HS-27A (cell line): ENCODE results near the gene NR0B1.

ENCODE experiments used
- DNase-seq: peaks from one replicate; pipeline ENCODE4 v3.0.0-alpha.2; 2012; ENCODE audit warnings: low read depth, missing footprints

The NR0B1 gene, protein sequence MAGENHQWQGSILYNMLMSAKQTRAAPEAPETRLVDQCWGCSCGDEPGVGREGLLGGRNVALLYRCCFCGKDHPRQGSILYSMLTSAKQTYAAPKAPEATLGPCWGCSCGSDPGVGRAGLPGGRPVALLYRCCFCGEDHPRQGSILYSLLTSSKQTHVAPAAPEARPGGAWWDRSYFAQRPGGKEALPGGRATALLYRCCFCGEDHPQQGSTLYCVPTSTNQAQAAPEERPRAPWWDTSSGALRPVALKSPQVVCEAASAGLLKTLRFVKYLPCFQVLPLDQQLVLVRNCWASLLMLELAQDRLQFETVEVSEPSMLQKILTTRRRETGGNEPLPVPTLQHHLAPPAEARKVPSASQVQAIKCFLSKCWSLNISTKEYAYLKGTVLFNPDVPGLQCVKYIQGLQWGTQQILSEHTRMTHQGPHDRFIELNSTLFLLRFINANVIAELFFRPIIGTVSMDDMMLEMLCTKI

DNA sequence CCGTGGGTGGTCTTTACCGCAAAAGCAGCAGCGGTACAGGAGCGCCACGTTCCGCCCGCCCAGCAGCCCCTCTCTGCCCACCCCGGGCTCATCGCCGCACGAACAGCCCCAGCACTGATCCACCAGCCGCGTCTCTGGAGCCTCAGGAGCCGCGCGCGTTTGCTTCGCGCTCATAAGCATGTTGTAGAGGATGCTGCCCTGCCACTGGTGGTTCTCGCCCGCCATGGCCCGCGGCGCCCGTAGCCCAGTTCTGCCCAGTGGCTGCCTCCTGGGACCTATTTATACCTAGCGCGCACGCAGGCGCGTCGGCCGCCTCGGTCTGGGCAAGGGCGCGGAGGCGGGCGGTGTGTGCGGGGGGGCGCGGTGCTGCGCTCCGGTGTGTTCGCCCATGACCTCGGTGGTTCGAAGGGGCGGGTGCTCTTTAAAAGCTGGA, at the start of gene NR0B1:
Gene NR0B1, minus strand, starts transcription at position 252 of the 433 bp plus-strand sequence. Its CDS starts 27 bp downstream, at position 225.
- no peak for DNase-seq

DNA sequence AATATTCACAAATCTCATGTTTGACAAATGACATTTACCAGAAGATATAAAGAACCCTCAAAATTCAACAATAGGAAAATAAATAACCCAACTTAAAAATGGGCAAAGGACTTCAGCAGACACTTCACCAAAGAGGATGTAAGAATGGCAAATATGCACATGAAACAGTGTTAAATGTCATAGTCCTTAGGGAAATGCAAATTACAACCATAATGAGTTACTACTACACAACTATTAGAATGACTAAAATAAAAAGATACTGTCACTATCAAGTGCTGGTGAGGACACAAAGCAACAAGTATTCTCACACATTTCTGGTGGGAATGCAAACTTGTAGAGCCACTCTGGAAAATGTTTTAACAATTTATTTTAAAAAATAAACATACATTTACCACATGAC, 40.8 kb upstream of the NR0B1 start:
- DNase-seq: no peak

DNA sequence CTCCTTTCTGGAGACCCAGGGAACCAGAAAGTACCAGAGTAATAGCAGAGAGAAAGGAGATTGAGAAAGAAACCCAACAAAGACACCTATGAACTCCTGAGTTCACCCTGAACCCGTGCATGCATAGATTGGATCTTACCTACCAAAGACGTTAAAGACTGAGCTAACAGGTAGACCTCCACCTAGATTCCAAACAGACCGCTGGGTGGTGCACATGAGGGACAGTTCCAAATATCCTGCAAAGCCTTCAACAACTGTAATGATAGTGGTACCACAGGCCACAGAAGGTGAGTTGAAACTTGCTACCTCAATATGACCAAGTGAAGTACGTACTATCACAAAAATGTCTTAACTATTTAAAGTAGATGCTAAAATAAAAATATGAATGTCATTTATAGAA, 34.0 kb upstream of the NR0B1 start:
- no peak for DNase-seq

DNA sequence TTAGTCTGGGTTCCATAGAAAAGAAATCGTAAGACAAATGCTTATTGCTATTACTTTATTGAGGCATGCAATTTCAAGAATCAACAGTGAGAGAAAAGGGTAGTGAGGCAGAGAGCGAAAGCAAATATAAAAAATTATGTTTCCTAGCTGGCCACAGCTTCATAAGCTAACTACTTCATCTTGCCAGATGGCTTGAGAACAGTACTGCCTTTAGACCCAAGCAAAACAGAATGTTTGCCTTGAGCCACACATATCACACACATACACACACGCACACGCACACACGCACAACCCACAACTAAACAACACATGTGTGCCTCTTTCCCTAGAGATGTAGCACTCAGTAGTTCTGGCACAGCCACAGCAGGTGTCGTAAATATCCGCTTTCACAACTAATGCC, 31.6 kb upstream of the NR0B1 start:
- no peak for DNase-seq

DNA sequence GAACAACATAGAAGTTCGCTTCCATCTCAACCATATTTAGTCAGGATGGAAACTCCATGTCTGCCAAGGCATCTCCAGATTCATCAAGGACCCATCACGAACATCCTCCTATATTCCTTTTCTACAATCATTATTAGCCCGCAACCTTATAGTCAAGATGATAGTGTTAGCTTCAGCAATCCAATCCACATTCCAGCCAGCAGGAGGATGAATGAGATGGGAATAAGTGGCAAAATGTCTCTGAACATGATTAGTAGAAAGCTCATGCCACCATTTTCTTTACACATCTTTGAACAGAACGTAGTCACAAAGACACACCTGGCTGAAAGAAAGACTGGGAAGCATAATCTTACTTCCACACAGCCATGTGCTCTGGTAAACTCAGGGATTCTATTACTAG, 18.6 kb upstream of the NR0B1 start:
- DNase-seq: no peak

DNA sequence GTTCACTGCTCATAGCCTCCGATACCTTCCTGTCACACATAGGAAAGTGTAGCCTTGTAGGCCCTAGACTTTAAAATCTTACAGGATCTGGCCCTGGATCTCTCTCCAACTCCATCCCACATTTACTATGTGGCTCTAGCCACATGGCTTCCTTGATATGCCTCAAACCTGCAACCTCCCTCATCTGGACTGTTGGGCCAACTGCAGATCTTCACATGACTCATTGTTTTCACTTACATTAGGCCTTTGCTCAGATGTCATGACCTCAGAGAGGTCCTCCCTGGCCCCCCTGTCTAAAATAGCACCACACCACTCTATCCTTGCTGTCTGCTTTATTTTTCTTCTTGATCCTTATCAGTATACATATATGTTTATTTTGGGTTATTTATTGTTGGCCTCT, 8.1 kb upstream of the NR0B1 start:
- DNase-seq: no peak

DNA sequence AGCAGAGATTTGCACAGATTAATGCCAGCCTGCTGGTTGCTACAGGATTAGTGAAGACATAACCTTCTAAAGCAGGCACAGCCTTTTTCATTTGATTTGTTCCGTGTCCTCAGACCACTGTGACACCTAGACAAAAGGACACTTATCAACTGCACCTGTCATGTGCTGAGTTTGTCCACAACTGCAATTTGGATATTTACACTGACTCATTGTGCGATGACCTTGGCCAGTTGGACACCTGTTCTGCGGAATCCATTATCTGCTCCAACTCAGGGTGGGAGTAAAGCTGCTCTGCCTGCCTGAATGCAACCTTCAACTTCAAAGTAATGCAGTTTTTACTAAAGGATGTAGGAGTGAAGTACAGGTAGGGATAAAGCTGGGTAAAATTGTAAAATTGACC, 4.1 kb upstream of the NR0B1 start:
- no peak for DNase-seq

DNA sequence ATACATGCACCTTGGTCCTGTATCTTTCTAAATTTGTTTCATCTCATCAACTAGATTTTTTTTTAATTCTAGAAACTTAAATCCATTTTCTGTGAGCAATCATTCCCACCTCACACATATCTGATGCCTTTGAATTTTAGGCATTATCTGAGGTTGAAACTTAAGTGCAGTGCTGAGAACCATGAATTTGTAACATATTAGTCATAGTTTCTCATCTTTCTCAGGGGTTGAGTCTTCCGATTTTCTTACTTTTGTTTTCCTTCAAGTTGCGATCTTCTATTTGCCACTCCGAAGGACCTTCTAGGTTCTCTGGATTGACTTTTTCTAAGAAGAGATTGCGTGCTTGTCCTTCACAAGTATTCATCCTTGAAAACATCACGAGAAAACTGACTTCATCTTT, 3.7 kb upstream of the NR0B1 start:
- DNase-seq: no peak

DNA sequence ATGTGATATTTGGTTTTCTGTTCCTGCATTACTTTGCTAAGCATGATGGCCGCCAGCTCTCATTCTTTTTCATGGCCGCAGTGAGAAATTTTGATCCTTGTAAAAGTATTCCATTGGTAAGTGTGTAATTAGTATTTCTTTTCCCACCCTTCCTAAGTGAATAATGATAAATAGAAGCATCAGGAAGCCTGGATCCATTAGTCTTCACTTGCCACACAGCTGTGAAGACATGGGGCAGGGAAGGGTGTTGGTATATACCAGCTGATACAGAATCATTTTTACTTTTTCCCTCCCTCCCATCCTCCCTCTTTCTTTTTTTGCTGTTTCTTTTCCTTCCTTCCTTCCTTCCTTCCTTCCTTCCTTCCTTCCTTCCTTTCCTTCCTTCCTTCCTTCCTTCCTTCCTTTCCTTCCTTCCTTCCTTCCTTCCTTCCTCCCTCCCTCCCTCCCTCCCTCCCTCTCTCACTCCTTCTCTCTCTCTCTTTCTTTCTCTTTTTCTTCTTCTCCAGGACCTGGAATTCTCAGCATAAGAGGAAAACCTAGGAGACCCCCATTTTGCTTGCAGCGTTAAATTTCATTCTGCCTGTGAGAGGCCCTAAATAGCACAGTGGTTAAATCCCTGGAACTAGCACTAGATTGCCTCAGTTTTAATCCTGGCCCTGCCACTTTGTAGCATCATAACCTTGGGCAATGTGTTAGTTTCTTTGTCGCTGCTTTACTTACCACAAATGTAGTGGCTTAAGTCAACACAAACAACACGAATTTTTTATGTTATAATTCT, 1.4 kb upstream of the NR0B1 start:
- no peak for DNase-seq

DNA sequence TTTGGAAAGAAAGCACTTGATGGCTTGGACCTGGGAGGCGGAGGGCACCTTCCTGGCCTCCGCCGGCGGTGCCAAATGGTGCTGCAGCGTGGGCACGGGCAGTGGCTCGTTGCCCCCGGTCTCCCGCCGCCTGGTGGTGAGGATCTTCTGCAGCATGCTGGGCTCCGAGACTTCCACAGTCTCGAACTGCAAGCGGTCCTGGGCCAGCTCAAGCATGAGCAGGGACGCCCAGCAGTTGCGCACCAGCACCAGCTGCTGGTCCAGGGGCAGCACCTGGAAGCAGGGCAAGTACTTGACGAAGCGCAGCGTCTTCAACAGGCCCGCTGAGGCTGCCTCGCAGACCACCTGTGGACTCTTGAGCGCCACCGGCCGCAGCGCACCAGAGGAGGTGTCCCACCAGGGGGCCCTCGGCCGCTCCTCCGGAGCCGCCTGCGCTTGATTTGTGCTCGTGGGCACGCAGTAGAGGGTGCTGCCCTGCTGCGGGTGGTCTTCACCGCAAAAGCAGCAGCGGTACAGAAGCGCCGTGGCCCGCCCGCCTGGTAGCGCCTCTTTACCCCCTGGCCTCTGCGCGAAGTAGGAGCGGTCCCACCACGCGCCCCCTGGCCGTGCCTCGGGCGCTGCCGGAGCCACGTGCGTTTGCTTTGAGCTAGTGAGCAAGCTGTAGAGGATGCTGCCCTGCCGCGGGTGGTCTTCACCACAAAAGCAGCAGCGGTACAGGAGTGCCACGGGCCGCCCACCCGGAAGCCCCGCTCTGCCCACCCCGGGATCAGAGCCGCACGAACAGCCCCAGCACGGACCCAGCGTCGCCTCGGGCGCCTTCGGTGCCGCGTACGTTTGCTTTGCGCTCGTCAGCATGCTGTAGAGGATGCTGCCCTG, 689 bp downstream of the NR0B1 start:
- DNase-seq: no peak

DNA sequence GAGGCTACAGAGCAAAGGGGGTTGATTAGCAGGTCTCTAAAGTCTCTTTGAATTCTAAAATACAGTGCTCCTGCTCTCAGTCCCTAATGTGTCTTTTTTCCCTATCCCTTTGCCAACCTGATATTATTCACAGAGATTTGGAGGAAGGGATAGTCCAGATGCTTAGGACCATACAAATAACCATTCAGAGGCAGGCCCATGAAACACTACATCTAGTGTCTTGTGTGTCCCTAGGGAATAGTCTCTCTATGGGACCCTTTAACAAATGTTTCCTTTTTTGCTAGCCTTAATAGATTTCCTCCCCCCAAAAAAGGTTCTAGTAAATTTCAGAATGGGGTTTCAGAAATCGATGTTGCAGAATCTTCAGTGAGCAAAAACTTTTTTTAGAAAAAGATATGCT, 1.7 kb downstream of the NR0B1 start:
- DNase-seq: no peak

DNA sequence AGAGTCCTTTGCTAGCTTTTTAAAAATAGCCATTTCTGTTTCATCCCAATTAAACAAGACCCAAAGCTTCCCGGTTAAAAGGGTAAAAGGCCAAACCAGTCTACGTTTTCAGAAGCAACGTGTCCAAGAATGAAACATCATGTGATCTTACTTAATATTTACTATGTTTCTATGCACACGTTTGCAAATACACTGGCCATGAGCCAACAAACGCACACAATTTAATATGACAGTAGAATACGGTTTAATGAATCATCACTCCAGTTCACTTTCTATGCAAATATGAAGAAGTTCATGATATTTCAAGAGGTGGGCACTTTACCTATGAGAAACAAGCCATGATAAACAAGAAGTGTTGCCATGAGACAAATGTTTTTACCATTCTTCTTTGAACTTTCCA, 4.3 kb downstream of the NR0B1 start:
- no peak for DNase-seq

DNA sequence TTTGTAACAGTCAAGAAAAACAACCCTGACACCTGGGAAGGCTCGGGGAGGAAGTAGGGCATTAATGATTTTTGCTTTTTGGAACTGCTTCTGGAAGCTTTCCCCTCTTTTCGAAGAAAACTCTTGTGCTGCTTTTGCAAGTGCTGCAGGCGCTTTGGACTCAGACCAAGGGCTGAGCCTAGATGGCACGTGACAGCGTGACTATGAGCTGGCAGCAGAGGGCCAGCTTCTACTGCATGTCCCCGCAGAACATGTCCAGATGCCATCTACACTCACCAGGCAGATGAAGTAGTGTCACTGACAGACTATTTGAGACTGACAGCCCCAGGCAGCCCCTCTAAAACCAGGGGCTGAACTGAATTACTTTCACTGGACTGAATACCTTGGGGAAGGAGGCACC, 6.2 kb downstream of the NR0B1 start:
- no peak for DNase-seq

DNA sequence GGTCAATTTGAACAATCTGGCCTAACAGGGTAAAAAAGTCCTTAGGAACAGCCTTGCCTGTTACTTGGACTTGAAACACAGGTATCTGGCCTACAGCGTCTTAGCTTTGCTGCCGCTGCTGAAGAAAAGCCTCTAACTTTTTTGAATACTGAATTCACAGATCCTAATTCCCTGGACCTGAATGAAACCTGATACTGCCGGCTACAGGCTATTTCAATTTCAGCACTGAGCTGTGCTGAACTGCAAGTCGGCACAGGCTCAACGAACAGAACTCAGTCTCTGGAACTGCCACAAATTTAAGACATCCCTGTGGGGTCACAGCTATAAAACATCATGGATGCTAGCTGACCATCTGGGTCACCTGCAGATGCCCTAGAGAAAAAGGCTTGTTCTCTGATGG, 7.2 kb downstream of the NR0B1 start:
- DNase-seq: no peak

DNA sequence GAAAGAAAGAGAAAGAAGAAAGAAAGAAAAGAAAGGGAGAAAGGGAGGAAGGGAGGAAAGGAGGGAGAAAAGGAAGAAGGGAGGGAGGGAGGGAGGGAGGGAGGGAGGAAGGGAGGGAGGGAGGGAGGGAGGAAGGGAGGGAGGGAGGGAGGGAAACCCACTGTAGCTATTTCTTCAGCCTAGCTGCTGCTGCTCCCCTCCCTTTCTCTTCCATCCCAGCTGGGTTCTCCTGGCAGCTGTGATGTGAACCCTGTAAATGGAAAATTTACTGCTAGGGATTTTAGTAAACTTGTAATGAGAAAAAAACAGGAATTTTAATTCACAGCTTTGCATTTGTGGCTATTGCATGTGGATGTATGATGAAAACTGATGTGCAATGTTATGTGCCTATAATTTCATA, 8.0 kb downstream of the NR0B1 start:
- DNase-seq: no peak

DNA sequence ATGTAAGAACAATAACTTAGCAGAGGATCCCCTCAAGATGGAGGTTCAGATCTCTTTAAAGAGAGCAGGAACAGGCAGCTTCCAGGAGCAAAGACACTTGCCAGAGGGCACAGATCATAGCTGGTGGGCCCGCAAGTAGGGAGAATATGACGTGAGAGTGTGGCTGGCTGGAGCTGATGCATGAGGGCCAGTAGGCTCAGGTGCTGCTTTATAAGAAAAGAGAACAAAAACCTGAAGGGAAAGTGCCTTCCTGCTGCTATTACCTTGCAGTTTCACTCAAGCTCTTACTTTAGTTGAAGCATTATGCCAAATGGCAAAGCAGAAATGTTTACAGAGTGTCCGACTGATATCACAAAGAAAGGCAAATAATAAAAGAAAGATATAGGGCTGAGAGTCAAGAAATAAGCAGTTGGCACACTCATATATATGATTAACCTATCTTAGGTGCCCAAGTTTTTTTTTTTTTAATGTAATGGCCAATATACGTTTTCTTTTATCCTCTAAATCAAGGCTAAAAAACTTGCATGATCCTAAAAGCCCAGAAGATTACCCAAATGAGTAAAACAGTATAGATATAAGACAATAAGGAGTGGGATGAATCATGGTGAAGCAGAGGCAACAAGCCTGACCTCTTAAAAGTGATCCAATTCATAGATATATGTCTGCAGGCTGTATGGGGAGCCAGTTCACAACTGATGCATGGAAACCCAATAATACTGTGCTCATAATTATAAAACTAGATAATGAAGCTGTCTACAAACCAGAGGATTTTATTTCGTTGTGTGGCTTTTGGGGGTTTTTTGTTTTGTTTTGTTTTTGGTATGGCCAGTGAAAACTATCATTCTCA, 12.6 kb downstream of the NR0B1 start:
- no peak for DNase-seq

DNA sequence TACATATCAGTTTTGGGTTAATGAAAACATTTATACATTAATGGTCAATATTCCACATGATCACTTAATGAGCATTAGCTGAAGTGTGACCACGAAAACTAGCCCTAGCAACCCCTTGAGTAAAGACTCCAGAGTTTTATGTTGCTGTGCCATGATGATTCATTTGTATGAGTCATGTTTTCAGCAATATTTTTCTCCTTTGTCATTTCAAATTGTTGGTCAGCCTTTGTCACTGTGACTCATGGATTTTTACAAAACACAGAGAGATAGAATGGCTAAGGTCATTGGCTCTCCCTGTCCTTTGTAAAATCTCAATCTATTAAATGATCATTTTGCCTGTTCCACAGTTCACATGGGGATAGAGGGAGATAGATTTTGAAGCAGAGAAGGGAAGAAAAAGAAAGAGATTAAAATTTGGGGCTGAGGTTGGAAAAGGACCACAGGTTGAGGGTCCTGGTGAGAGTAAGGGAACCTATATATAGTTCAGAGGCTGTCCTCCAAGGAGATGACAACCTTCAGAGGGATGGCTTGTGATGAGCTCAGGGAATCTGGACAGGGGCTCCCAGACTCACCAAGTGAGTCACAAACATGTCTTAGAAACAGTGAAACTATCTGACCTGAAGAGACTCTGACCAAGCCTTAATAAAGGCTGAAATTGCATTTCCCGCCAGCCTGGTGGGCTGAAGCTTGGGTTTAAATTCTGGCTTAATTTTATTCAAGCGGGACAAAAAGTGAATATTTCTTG, 25.6 kb downstream of the NR0B1 start:
- DNase-seq: peak; percentile 39

DNA sequence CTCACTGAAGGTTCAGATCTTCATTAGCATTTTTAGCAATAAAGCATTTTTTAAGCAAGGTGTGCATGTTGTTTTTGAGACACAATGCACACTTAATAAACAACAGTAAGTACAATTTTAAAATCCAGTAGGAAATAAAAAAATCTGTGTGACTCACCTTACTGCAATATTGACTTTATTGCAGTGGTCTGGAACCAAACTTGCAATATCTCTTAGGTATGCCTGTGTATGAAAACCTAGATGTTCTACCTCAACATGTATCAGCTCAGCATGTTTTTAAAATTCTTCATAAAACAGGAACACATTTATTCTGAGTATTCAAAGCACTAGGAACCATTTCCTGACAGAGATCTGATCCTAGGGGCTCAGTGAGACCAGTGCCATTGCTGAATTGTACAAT, 26.7 kb downstream of the NR0B1 start:
- DNase-seq: no peak

DNA sequence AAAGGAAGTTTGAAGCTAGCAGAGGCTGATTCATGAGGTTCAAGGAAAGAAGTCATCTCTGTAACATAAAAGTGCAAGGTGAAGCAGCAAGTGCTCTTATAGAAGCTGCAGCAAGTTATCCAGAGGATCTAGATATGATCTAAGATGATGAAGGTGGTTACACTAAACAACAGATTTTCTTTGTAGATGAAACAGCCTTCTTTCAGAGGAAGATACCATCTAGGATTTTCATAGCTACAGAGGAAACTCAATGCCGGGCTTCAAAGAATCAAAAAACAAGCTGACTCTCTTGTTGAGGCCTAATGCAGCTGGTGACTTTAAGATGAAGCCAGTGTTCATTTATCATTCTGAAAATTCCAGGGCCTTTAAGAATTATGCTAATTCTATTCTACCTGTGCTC, 28.8 kb downstream of the NR0B1 start:
- no peak for DNase-seq

DNA sequence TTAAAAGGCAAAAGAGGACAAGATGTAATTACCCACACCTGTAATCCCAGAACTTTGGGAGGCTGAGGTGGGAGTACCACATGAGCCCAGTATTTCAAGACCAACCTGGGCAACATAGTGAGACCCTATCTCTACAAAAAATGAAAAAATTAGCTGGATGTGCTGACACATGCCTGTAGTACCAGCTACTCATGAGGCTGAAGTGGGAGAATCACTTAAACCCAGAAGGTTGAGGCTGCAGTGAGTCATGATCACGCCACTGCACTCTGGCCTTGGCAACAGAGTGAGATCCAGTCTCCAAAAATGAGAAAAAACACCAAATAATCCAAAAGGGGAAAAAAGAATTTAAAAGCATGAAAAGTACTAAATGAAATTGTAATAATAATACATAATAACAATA, 30.8 kb downstream of the NR0B1 start:
- DNase-seq: no peak

DNA sequence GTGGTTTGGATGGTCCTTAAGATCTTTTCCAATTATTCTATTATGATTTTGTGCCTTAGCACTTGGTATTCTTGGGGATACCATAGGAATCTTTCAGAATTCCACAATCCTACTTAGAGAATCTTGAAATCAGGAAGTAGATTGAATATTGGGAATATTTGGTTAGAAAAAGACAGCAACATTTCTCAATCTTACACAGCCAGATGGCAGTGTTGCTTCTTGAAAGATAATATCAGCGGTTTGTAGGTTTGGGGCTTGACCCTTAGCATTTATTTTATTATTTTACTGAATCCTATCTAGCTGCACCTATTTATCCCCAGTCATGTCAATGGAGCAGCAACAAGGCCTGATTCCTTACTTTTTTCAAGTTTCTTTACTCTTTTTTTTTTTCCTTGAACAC, 33.7 kb downstream of the NR0B1 start:
- no peak for DNase-seq
